SK-N-MC (cell line): ENCODE results near the gene NEXN.

Source experiments
- EZH2 ChIP-seq: fragments of 200-600 bp; sonication (generic); IDR thresholded peaks from one replicate; pipeline ENCODE4 v1.6.1; 2017; ENCODE audit warnings: antibody characterized with exemption
- FOXP2 ChIP-seq: optimal IDR thresholded peaks from 2 replicates; pipeline ENCODE3; 2011; ENCODE audit warnings: mild to moderate bottlenecking, moderate library complexity; ENCODE audit not compliant: insufficient read depth; ENCODE audit errors: extremely low read length, control extremely low read depth
- POLR2AphosphoS5 ChIP-seq: IDR thresholded peaks from 2 replicates; pipeline ENCODE4 v1.6.1; 2012; ENCODE audit warnings: mild to moderate bottlenecking, low read depth, low read length, borderline replicate concordance

- TF ChIP-seq POLR2AphosphoS5 (no peak), EZH2 (no peak), FOXP2 (no peak)
These were observed 54.1 kb downstream of the NEXN start for GRCh38 chr1:77942400-77943140.
